HuH-7 (cell line): ENCODE results near the gene MYT1.
"Not testable (repeated sequence)": the region's sequence is repeated elsewhere in the genome, so short reads cannot be mapped to it uniquely, and the experiment has no call there.

Experiments used
- DNase-seq: peaks from one replicate; pipeline ENCODE4 v3.0.0; 2011; ENCODE audit warnings: low spot score

The MYT1 gene

DNA sequence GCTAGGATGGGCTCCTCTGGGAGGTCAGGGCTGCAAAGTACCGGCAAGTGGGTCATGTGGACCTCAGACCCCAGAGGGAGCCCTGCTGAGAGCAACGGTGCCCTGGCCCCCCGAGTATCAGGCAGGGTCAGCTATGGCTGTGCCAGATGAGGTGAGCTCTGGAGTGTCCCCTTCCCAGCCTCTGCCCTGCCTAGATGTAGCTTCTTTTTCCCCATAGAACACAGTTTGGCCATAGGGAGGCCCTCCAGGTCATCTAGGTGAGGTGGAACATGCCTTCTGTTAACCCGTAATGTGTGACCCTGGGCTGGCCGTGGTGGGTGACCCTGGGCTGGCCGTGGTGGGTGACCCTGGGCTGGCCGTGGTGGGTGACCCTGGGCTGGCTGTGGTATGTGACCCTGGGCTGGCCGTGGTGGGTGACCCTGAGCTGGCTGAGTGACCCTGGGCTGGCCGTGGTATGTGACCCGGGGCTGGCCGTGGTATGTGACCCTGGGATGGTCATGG, 70.1 kb downstream of the MYT1 start:
- DNase-seq: no peak

DNA sequence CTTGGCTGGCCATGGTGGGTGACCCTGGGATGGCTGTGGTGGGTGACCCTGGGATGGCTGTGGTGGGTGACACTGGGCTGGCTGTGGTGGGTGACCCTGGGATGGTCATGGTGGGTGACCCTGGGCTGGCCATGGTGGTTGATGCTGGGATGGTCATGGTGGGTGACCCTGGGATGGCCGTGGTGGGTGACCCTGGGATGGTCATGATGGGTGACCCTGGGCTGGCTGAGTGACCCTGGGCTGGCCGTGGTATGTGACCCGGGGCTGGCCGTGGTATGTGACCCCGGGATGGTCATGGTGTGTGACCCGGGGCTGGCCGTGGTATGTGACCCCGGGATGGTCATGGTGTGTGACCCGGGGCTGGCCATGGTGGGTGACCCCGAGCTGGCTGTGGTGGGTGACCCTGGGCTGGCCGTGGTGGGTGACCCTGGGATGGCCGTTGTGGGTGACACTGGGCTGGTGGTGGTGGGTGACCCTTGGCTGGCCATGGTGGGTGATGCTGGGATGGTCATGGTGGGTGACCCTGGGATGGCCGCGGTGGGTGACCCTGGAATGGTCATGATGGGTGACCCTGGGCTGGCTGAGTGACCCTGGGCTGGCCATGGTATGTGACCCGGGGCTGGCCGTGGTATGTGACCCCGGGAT, 70.8 kb downstream of the MYT1 start:
- not testable (repeated sequence) for DNase-seq

GRCh38 chr20:64236137-64237088, 72.2 kb downstream of the MYT1 start:
- no peak for DNase-seq

GRCh38 chr20:64237316-64237715, 73.1 kb downstream of the MYT1 start:
- DNase-seq: no peak

DNA sequence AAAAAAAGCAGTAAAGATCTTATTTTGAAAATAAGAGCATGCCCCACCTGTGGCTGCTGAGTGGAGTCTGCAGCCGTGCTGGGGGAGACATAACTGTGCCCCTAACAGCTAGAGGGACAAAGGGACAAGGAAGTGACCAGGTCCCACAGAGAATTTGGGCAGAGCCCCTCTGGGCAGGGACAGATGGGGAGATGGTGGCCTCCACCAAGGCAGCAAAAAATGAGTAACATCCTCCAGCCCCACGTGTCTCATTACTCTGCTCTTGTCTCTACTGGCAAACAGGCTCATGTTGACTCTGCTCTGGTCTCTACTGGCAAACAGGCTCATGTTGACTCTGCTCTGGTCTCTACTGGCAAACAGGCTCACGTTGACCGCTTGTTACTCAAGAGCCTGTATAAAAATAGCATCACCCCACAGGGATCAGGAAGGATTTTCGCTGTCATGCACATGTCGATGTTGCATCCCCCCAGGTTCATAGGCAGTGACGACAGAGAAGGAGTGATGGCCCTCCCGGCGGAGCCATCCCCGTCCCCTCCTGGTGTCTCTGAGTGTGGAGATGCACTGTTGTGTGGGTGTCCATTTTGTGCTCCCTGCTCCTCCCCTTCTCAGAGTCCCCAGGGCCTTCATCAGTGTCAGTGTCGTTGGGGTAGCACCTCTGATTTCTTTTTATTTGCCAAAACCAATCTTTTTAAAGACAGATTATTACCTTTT, 74.0 kb downstream of the MYT1 start:
- no peak for DNase-seq

GRCh38 chr20:64238851-64239387, 74.7 kb downstream of the MYT1 start:
- DNase-seq: no peak

DNA sequence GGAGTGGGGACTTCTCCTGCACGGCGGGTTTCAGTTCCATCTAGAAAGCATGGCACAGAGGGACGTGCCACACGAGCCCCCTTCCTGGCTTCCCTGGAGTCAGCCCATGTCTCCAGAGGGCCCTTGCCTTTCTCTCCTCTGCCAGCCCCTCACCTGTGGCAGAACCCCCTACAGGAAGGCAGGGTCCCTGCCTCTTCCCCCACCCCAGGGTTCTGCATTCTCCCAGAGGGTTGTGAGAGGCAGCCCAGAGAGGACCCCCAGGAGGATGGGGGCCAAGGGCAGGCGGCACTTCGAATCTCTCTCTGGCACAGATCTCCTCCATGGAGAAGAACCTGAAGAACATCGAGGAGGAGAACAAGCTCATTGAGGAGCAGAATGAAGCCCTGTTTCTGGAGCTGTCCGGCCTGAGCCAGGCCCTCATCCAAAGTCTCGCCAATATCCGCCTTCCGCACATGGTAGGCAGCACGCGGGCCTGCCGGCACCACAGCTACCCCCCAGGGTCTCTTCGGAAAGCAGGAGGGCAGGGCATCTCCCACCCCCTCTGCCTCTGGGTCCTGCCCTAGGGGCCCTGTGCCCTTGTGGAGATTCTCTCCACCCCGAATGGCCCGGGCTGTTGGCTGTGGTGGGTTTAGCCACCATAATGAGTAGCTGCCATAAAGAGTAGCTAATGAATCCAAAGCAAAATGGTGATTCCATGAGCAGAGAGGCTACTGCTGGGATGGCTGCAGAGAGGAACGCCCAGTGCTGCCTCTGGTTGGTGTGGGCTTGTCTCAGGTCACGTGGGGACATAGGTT, 75.4 kb downstream of the MYT1 start:
- no peak for DNase-seq

GRCh38 chr20:64240243-64241015, 76.2 kb downstream of the MYT1 start:
- DNase-seq: no peak

DNA sequence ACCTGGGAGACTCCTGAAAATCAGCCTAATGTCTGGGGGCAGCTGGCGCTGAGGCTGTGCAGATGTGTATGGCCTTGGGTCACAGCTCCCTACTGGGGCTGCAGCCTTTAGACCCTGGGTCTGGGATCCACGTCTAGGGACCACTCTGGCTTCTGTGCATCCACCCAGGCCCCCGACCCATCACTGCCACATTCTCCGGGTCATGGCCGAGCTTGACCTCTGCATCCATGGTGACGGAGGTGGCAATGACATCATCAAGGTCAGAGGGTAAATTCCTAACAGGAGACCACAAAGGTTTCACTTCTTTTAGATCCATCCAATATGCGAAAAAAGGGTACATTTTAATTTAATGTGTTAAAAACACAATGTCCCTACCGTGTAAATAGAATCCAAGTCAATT, 76.8 kb downstream of the MYT1 start:
- DNase-seq: no peak

DNA sequence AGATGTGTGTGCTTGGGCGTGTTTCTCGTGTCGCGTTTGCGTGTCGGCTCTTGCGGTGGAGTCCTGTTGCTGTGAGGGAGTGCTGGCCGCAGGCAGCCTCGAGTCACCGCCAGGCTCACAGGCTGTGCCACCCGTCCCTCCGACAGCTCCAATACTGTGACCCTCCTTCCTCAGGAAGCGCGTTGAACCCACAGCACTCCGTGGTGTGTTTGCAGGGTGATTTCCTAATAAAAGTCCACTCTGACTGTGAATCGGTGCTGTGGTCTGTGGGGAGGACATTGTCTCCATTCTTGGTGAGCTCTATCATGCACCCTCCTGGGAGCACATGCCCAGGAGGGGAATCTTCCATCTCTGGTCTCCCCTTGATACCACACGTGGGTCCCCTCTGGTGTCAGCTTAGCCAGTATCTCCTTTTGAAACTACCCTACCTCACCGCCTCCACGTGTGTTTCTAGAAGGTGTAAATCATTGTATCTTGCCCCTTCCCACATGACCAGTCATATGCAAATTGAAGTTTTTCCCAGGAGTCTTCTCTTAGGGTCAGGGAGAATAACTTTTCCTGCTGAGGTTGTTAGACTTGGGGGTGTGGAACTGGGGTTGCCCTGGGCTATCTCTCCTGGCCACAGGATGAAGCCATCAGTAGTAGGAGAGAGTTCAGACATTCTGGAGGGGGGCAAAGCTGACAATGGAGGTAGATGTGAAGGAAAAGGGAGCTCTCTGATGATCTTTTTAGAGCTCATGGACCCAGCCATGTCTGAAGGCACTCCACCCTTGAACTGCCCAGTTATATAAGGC, 77.9 kb downstream of the MYT1 start:
- no peak for DNase-seq

- DNase-seq: no peak
Observed at GRCh38 chr20:64242797-64243475, 78.7 kb downstream of the MYT1 start.

DNA sequence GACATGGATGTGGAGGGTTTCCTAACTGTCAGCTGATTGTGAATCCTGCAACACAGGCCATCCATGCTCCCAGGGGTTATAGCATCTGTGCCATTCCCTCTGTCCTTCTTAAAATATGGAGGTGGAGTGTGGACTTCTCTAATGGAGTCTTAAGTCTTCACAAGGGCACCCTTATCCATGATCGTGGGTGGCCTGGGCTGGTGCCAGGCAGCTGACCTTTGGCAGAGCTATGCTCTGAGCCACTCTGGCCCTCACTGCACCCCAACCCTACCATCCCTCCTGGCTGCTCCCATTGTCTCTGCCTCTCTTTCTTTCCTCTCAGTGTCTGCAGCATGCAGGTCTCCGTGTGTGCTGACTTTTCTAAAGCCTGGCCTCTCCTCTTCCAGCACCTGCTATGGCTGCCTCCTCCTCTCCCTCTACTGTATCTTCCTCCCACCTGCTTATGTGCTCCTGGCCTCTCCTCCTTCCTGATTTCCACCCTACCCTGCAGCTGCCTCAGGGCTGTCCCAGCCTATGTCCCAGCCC, 80.1 kb downstream of the MYT1 start:
- no peak for DNase-seq

DNA sequence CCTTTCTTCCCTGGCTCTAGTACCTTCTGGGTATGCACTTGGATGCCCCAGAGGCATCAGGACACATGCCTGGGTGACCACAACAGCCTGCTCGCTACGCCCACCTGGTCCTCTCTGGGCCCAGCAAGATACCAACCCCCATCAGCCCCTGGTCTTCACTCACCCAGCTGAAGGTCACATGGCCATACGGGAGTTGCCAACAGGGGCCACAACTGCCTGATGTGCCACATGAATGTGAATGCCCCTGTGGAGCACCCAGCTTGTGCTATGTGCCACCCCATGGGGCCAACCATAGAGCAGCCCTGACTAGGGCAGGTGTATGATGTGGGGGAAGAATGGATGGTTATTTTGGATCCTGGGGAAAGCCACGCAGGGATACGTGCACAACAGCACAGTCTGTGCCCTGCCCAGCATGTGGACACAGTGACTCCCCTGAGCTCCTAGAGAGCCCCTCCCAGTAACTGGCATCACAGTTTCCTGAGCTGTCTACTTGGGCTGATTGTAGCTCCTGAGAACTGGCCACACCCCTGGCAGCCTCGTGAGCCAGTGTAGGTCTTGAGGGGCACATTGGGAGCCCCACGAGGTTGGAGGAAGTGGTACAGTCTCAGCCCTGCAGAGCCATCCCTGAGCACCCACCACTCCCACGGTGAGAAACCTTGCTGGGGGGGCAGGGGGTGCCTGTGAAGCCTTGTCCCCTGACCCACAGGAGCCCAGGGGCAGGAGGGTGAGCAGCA, 80.8 kb downstream of the MYT1 start:
- no peak for DNase-seq

DNA sequence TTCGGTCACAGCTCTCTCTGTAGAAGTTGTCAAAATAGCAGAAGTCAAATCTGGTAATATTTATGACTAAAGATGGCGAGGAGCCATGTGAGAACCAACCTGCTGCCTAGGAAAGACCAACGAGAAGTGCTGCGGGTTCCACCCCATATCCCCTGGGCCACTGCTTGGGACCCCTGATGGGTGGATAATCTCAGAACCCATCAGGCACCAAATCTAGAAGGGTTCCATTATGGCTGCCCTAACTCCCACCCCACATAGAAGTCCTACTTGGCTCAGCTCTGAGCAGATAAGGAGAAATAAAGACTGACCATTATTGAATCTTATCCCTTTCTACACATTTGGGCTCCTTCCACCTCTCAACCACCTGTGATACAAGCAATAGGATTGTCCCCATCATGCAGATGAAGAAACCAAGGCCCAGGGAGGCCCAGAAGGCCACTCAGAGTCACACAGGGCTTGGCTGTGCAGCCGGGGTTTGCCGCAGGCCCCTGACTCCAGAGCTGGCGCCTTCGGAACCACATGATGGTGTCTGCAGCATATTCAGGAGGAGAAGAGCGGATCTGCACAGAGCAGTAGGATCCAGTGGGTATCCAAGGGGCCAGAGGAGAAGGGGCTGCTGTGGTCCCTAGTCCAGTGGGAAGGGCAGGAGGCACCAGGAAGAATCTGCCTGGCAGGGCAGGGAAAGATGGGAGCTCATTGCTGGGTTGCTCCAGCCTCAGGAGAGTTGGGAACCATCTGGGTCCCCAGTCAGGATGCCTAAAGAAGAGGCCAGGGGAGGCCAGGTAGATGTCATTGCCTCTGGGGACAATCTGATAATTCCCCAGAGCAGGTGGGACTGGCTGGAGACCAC, 81.7 kb downstream of the MYT1 start:
- DNase-seq: no peak

DNA sequence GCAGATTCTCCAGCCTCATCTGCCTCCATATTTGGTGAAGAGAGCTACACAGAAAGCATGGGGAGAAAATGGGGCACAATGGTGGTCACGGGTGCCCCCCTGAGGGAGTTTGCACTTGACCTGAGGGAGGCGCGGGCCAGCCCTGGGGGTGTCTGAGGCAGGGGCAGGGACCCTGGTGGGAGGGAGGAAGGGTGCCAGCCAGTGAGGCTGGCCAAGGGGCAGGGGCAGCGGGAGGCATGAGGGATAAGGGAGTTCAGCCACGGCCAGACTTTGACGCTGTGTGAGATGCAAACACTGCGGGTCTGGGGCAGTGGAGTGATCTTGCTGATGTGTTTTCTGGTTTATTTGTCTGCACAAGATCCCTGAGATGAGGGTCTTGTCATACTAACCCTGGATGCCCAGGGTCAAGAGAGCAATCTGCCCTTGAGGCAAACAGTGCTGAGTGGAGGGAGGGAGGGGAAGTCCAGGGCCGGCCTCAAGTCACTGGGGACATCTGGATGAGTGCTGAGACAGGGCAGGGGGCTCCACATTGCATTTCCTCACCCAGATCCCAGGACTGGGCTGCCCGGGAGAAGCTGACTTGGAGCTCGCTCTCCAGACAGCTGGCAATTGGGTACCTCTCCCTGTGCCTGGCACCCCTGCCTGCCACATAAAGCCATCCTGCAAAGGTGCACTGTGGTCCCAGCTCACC, 82.5 kb downstream of the MYT1 start:
- no peak for DNase-seq

DNA sequence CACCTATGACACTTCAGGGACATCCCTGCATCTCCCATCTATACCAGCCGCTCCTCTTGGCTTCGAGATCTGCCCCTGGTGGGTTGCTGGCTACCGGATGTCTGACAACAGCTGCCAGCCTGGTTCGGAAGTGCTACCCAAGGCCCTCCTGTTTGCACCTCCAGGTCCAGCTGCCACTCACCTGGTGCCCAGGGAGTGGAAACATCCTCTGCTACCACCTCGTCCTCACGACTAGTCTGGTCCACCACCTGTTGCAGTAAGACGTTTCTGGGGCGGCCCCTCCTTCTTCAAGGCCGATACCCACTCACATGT, 83.0 kb downstream of the MYT1 start:
- DNase-seq: no peak
